Muscle of leg (tissue), 11 donors: ENCODE data around the gene ADGRV1. TPM values are rescaled to one million over a fixed set of nuclear protein-coding genes. Genes with fewer than 3 reads are reported as not detected.

Source experiments
- DNase-seq: peaks from one replicate; pipeline ENCODE4 v3.0.0; 2013
- H3K27ac ChIP-seq: one replicate; pipeline ENCODE4 v1.5.1; 2013; ENCODE audit warnings: mild to moderate bottlenecking, low read length, control low read depth
- H3K27me3 ChIP-seq: one replicate; pipeline ENCODE4 v1.6.1; 2013; ENCODE audit warnings: low read length; ENCODE audit not compliant: control insufficient read depth, insufficient read depth
- H3K36me3 ChIP-seq: one replicate; pipeline ENCODE4 v1.6.1; 2013; ENCODE audit warnings: low read length; ENCODE audit not compliant: control insufficient read depth, insufficient read depth
- H3K4me1 ChIP-seq: one replicate; pipeline ENCODE4 v1.6.1; 2013; ENCODE audit warnings: low read length; ENCODE audit not compliant: control insufficient read depth, insufficient read depth
- H3K4me3 ChIP-seq: one replicate; pipeline ENCODE4 v1.5.1; 2013; ENCODE audit warnings: low read length, control low read depth
- H3K9me3 ChIP-seq: replicated peaks from 2 replicates; pipeline ENCODE4 v1.6.1; 2013; ENCODE audit warnings: low read depth, low read length; ENCODE audit not compliant: control insufficient read depth
- WGBS: methylation state at CpG from one replicate; pipeline ENCODE4 v1.1.5; 2013; ENCODE audit warnings: missing lambda C conversion rate; ENCODE audit not compliant: insufficient coverage; 5-methylcytosine and 5-hydroxymethylcytosine counted together
- polyA plus RNA-seq, 8 donors: library from polyadenylated mRNA; unstranded; fragments of 120-200 nt; gene quantifications; one replicate each; pipeline versions ENCODE4 v1.2.1 to v1.2.3, GENCODE V29; 2013; ENCODE audit warnings: inconsistent platforms in 1 of 8, low replicate concordance in 1 of 8; ENCODE audit not compliant: insufficient read length in 8 of 8, insufficient read depth in 1 of 8
- total RNA-seq: library from RNA; stranded (reverse); fragments of 120-200 nt; gene quantifications from one replicate; pipeline ENCODE4 v1.2.4, GENCODE V29; 2013

The ADGRV1 gene
- total and polyA plus RNA-seq, 9 donors, result 0.49 to 2.5 (median 0.88) TPM

GRCh38 chr5:91103353-91104061, 544.9 kb downstream of the ADGRV1 start:
- no peak overlapping the region for H3K4me3 ChIP-seq
- H3K4me1 ChIP-seq, result peaks cover 6% of the 10 kb centered on the region
- no peaks in the 10 kb centered on the region for H3K36me3 ChIP-seq
- H3K27ac ChIP-seq, result no peak overlapping the region
- peaks cover 4% of the 10 kb centered on the region for H3K9me3 ChIP-seq
- WGBS, result 89% methylated on average over 5 of the region's 6 CpGs
- H3K27me3 ChIP-seq, result no peaks in the 10 kb centered on the region
- no peak for DNase-seq

- no peaks in the 10 kb centered on the region for H3K36me3 ChIP-seq
- H3K4me3 ChIP-seq, result no peak overlapping the region
- DNase-seq, result no peak
- no peak overlapping the region for H3K27ac ChIP-seq
- H3K4me1 ChIP-seq, result peaks cover 4% of the 10 kb centered on the region
- no peaks in the 10 kb centered on the region for H3K27me3 ChIP-seq
- H3K9me3 ChIP-seq, result peaks cover 4% of the 10 kb centered on the region
- WGBS, result no CpG with 5 or more reads among the region's 1 CpG
These were observed 545.5 kb downstream of the ADGRV1 start for GRCh38 chr5:91104062-91104448.

- Histone ChIP-seq H3K27ac (peak overlapping the region; percentile 67), H3K4me3 (no peak overlapping the region), H3K27me3 (no peaks in the 10 kb centered on the region), H3K4me1 (peaks cover 4% of the 10 kb centered on the region), H3K9me3 (peaks cover 4% of the 10 kb centered on the region), H3K36me3 (no peaks in the 10 kb centered on the region)
- 47% methylated on average over 8 of the region's 8 CpGs for WGBS
- DNase-seq, result peak; percentile 77
These were observed 548.4 kb downstream of the ADGRV1 start for GRCh38 chr5:91106842-91107511.

- no peak for DNase-seq
- Histone ChIP-seq H3K27ac (peak overlapping the region; percentile 84), H3K4me3 (no peak overlapping the region), H3K9me3 (peaks cover 4% of the 10 kb centered on the region), H3K4me1 (peaks cover 8% of the 10 kb centered on the region), H3K27me3 (no peaks in the 10 kb centered on the region), H3K36me3 (no peaks in the 10 kb centered on the region)
- no CpG with 5 or more reads among the region's 1 CpG for WGBS
These were observed 551.0 kb downstream of the ADGRV1 start for GRCh38 chr5:91109634-91110033.

GRCh38 chr5:91110686-91111085, 552.1 kb downstream of the ADGRV1 start:
- Histone ChIP-seq H3K9me3 (peaks cover 4% of the 10 kb centered on the region), H3K4me3 (no peak overlapping the region), H3K4me1 (peaks cover 10% of the 10 kb centered on the region), H3K27me3 (no peaks in the 10 kb centered on the region), H3K27ac (peak overlapping the region; percentile 84), H3K36me3 (no peaks in the 10 kb centered on the region)
- peak; percentile 98 for DNase-seq
- WGBS, result 11% methylated on average over 2 of the region's 5 CpGs

- H3K36me3 ChIP-seq, result no peaks in the 10 kb centered on the region
- peaks cover 10% of the 10 kb centered on the region for H3K4me1 ChIP-seq
- H3K27ac ChIP-seq, result peak overlapping the region; percentile 84
- whole genome bisulfite sequencing, result 40% methylated on average over 2 of the region's 2 CpGs
- H3K9me3 ChIP-seq, result no peaks in the 10 kb centered on the region
- DNase-seq, result peak; percentile 95
- H3K27me3 ChIP-seq, result no peaks in the 10 kb centered on the region
- H3K4me3 ChIP-seq, result no peak overlapping the region
These were observed 553.1 kb downstream of the ADGRV1 start for GRCh38 chr5:91111473-91112238.

GRCh38 chr5:91114658-91115057, 556.1 kb downstream of the ADGRV1 start:
- peak; percentile 96 for DNase-seq
- 14% methylated on average over 1 of the region's 2 CpGs for WGBS
- H3K4me3 ChIP-seq, result no peak overlapping the region

GRCh38 chr5:91118354-91118753, 559.8 kb downstream of the ADGRV1 start:
- H3K4me3 ChIP-seq, result no peak overlapping the region
- WGBS, result no CpG with 5 or more reads among the region's 3 CpGs
- H3K27me3 ChIP-seq, result no peaks in the 10 kb centered on the region
- DNase-seq, result no peak
- H3K4me1 ChIP-seq, result peaks cover 19% of the 10 kb centered on the region
- H3K27ac ChIP-seq, result no peak overlapping the region
- no peaks in the 10 kb centered on the region for H3K9me3 ChIP-seq
- no peaks in the 10 kb centered on the region for H3K36me3 ChIP-seq

More at GRCh38 chr5:91114658-91115057, 556.1 kb downstream of the ADGRV1 start:
- H3K27ac ChIP-seq, result peak overlapping the region; percentile 86
- H3K27me3 ChIP-seq, result no peaks in the 10 kb centered on the region
- H3K4me1 ChIP-seq, result peaks cover 14% of the 10 kb centered on the region
- H3K36me3 ChIP-seq, result no peaks in the 10 kb centered on the region
- no peaks in the 10 kb centered on the region for H3K9me3 ChIP-seq

GRCh38 chr5:91118796-91119195, 560.2 kb downstream of the ADGRV1 start:
- Histone ChIP-seq H3K36me3 (no peaks in the 10 kb centered on the region), H3K9me3 (no peaks in the 10 kb centered on the region), H3K27ac (no peak overlapping the region), H3K27me3 (no peaks in the 10 kb centered on the region), H3K4me3 (no peak overlapping the region), H3K4me1 (peaks cover 19% of the 10 kb centered on the region)
- DNase-seq, result peak; percentile 43

GRCh38 chr5:91119217-91119616, 560.6 kb downstream of the ADGRV1 start:
- Histone ChIP-seq H3K27me3 (no peaks in the 10 kb centered on the region), H3K4me1 (peaks cover 19% of the 10 kb centered on the region), H3K4me3 (no peak overlapping the region), H3K36me3 (no peaks in the 10 kb centered on the region), H3K9me3 (no peaks in the 10 kb centered on the region), H3K27ac (no peak overlapping the region)
- WGBS, result 58% methylated on average over 3 of the region's 4 CpGs
- DNase-seq, result no peak
